Lung microvascular endothelial cell (primary cell): Measurements from ENCODE around the gene NR1H2. TPM values are rescaled to one million over a fixed set of nuclear protein-coding genes. Genes with fewer than 3 reads are reported as not detected.

Experiments used
- DNase-seq, 2 donors: peaks; one replicate each; pipeline versions ENCODE4 v3.0.0 to v3.0.0-alpha.2; 2010; ENCODE audit warnings: low read depth in 2 of 2
- total RNA-seq: library from RNA; depleted of rRNA; stranded (reverse); fragments of >200 nt; gene quantifications from 2 replicates; pipeline ENCODE4 v1.2.1, GENCODE V29; 2014

Gene NR1H2
- total RNA-seq, 1 donor from 2014 or later, result 66.7 TPM

DNA sequence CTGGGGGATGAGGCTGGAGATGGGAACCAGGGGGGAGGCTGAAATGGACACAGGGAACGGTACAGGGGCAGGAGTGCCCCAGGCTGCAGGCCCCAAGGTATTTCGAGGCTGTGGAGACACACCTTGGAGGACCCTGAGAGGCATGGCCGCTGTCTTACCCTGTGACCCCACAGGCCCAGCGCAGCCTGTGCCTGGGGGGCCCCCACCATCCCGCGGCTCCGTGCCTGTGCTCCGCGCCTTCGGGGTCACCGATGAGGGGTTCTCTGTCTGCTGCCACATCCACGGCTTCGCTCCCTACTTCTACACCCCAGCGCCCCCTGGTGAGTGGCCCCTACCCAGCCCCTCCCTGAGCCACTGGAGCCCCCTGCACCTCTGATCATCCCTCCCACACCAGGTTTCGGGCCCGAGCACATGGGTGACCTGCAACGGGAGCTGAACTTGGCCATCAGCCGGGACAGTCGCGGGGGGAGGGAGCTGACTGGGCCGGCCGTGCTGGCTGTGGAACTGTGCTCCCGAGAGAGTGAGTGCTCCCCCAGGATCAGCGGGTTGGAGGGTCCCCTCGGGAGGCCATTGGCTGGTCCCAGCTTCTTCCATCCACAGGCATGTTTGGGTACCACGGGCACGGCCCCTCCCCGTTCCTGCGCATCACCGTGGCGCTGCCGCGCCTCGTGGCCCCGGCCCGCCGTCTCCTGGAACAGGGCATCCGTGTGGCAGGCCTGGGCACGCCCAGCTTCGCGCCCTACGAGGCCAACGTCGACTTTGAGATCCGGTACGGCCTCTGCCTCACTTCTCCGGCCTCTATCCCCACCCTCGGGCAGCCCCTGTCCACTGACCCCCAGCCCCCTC is 25.6 kb downstream of the NR1H2 start:
- DNase-seq, result no peak

DNA sequence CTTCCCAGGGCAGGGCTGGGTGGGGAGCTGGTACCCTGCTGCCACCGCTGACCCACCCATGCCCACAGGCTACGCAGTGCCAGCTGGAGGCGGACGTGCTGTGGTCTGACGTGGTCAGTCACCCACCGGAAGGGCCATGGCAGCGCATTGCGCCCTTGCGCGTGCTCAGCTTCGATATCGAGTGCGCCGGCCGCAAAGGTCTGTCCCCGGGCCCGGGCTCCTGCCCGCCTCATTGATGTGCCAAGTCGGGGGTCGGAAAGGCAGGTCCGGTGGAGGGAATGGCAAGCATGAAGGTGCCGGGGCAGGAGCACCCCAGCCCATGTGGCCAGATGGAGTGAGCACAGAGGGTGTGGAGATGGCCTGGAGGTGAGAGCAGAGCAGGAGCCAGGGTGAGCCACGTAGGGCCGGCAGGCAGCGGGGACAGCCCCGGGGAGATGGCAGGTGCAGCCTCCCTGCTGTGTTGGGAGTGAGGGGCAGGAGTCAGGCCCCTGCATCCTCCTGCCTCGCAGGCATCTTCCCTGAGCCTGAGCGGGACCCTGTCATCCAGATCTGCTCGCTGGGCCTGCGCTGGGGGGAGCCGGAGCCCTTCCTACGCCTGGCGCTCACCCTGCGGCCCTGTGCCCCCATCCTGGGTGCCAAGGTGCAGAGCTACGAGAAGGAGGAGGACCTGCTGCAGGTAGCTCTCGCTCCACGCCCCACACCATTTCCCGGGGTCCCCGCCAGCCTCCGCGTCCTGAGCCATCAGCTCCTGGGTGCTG is 26.5 kb downstream of the NR1H2 start:
- no peak for DNase-seq

- DNase-seq, result no peak
These were observed 30.0 kb downstream of the NR1H2 start for GRCh38 chr19:50406156-50406820.

GRCh38 chr19:50406829-50407228 is 30.6 kb downstream of the NR1H2 start:
- no peak for DNase-seq

DNA sequence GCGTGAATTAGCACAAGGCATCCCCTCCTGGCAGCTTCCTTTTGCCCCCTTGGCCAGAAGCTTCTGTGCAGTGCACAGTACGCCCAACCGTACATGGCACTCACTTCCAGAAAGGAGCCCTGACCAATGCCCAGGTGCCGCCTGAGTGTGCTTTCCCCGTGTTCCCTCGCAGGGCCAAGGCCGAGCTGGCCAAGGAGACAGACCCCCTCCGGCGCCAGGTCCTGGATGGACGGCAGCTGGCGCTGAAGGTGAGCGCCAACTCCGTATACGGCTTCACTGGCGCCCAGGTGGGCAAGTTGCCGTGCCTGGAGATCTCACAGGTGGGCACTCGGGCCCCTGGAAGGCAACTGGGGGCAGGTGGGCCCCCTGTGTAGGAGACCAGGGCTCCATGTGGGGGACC is 33.1 kb downstream of the NR1H2 start:
- no peak for DNase-seq

- no peak for DNase-seq
These were observed 33.9 kb downstream of the NR1H2 start for GRCh38 chr19:50410109-50410508.

GRCh38 chr19:50412419-50412818 is 36.2 kb downstream of the NR1H2 start:
- no peak for DNase-seq

DNA sequence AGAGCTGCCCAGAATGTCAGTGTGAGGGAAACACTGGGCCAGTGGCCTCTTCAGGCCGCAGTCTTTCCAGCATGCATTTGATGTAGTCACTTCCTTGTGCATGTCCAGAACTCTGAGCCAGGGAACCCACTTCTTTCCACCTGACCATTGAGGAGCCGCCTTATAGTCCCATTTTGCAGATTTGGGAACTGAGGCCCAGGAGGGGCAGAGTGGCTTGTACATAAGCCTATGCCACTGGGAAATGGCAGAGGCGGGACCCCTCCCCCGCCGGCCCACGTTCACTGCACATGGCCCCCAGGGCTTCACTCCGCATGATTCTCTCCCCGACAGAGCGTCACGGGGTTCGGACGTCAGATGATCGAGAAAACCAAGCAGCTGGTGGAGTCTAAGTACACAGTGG is 36.8 kb downstream of the NR1H2 start:
- DNase-seq, result no peak

DNA sequence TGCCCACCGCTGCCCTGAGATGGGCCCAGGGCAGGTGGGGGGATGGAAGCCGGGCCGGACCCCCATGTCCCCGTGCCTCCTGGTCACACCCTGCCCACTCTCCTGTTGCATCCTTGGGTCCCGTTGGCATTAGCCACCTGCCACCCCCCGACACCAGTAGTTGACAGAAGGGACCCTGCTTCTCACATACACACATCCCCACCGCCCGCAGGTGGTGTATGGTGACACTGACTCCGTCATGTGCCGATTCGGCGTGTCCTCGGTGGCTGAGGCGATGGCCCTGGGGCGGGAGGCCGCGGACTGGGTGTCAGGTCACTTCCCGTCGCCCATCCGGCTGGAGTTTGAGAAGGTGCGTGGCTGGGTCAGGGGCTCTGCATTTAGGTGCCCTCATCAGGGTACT is 37.3 kb downstream of the NR1H2 start:
- no peak for DNase-seq

DNA sequence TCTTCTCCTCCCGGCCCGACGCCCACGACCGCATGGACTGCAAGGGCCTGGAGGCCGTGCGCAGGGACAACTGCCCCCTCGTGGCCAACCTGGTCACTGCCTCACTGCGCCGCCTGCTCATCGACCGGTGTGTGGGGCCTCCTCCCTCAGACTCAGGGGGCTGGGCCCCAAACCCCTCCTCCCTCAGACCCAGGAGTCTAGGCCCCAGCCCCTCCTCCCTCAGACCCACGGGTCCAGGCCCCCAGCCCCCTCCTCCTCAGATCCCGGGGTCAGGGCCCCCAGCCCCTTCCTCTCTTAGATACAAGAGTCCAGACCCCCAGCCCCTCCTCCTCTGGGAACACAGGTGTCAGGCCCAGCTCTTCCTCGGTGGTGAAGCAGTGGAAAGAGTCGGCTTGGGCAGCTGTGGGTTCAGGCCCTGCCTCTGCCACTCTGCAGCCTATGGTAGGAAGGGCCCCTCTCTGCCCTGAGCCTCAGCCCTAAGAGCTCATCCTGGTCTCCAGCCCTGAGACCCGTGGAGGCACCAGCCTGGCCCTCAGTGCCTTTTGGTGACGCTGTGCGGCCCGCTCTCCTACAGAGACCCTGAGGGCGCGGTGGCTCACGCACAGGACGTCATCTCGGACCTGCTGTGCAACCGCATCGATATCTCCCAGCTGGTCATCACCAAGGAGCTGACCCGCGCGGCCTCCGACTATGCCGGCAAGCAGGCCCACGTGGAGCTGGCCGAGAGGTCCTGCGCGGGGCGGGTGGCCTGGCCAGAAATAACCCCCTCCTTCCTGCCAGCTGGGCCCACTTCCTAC is 38.8 kb downstream of the NR1H2 start:
- DNase-seq, result peak; percentile 73 to 81

DNA sequence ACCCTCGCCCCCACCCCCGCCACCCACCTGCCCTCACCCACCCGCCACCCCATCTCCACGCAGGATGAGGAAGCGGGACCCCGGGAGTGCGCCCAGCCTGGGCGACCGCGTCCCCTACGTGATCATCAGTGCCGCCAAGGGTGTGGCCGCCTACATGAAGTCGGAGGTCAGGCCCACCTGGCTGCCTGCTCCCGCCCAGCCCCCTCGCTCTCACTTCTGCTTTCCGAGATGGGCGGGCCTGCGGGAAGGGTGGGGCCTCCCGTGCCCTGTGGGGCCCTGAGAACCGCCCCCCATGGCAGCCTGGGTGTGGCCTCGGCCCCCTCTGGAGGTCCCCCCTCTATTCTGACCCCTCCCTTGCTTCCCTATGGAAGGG is 39.4 kb downstream of the NR1H2 start:
- no peak for DNase-seq

DNA sequence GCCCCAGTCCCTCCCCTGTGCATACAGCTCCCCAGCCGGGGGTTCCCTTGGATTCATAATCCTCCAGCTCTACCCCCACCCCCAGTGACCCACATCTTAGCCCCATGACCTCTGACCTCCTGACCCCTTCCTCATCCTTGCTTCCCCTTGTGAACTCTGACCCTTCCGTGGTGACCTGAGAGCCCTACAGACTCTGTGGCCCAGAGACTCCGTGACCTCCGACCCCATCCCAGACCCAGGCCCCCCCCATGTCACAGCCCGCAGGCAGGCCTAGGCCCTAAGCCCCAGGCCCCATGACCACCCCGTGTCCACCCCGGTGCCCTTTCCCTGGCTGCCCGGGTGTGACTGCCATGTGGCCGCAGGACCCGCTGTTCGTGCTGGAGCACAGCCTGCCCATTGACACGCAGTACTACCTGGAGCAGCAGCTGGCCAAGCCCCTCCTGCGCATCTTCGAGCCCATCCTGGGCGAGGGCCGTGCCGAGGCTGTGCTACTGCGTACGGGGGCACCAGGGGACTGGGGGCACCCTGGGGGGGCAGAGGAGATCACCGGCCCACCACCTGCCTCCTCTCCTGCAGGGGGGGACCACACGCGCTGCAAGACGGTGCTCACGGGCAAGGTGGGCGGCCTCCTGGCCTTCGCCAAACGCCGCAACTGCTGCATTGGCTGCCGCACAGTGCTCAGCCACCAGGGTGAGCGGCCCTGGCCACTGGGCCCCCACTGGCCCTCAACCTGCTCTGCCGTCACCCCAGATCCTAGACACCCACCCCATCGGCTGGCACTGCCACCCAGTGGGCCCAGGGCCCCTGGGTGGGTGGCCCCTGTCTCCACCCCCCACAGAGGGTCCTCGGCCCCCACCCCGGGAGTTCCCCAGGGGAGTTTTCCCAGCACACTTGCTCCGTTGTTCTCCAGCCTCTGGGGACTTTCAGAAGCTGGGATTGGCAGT is 40.0 kb downstream of the NR1H2 start:
- no peak for DNase-seq

- DNase-seq, result no peak
These were observed 41.1 kb downstream of the NR1H2 start for GRCh38 chr19:50417111-50418081.

DNA sequence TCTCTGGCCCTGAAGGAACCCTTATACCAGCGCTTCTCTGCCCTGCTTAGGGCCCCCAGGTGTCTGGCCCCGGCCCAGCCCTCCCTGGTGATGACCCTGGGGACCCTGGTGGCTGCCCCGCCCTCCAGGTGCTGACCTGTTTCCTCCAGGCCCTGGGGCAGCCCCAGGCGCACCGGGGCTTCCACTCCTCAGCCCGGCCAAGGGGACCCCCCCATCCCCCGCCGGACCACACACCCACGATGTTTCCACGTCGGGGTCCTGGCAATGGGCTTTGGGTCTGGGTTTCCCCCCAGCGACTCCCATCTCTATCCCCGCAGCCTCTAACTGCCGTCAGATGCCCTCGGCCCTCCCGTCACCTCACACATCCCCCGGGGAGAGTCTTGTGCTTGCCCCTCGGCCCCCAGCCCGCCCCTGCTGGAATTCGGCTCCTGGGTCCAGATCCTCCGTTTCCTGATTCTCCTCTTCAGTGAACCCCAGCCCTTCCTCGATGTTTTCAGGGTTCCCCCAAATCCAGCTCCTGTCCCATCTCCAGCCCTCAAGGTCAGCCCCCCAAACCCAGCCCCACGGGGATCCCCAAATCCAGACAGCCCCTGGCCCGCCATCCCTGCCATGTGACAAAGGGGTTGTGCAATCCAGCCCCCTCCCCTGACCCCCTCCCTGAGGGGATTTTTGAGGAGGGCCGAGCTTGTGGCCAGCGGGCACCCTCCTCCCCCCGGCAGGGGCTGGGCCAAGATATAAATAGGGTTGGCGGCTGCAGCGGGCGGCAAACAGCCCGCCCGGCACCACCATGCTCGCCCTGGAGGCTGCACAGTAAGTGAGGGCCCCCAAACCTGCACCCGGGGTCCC is 42.1 kb downstream of the NR1H2 start, which contains the start of gene SPIB:
SPIB (plus strand) TSS at position 763 of the 846 bp plus-strand sequence; CDS start at position 788, 25 bp downstream.
- DNase-seq, result no peak

GRCh38 chr19:50419022-50419579 is 42.8 kb downstream of the NR1H2 start:
- DNase-seq, result no peak

- DNase-seq, result no peak
These were observed 43.4 kb downstream of the NR1H2 start for GRCh38 chr19:50419580-50420035.

DNA sequence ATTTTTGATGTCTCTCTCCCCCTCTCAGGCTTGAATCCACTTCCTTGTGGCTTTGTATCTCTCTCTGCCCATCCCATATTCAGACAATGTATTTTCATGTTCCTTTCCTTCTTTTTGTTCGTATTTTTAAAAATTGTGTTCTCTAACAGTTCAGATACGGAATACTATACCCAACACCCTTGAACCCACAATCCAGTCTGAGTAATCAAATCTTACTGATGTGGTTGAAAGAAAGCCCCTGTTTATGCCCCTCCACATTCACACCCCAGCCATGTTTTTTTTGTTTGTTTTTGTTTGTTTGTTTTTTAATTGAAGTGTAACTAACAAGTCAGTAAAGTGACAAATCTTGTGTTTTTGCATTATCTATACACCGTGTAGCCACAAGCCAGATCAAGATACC is 43.9 kb downstream of the NR1H2 start:
- no peak for DNase-seq

GRCh38 chr19:50420808-50421207 is 44.6 kb downstream of the NR1H2 start:
- no peak for DNase-seq
